NCI-H187 (cell line): ENCODE data around the gene MRGPRE.

Source experiments
- DNase-seq, 2 experiments: peaks; one replicate each; lab custom pipeline; 2025; lab: John Stamatoyannopoulos, UW

Gene MRGPRE

GRCh38 chr11:3196161-3197043 lies 35.8 kb downstream of the MRGPRE start:
- no peak for DNase-seq

GRCh38 chr11:3195251-3196160 lies 36.7 kb downstream of the MRGPRE start:
- DNase-seq, result no peak

GRCh38 chr11:3194016-3194816 lies 38.0 kb downstream of the MRGPRE start:
- no peak for DNase-seq

GRCh38 chr11:3193373-3194015 lies 38.7 kb downstream of the MRGPRE start:
- no peak for DNase-seq

- no peak for DNase-seq
These were observed 39.5 kb downstream of the MRGPRE start for GRCh38 chr11:3192511-3193372.

- DNase-seq, result no peak
These were observed 40.5 kb downstream of the MRGPRE start for GRCh38 chr11:3191586-3192324.

- no peak for DNase-seq
These were observed 41.6 kb downstream of the MRGPRE start for GRCh38 chr11:3190600-3190999.

- DNase-seq, result no peak
These were observed 42.2 kb downstream of the MRGPRE start for GRCh38 chr11:3189886-3190583.

GRCh38 chr11:3189196-3189843 lies 42.9 kb downstream of the MRGPRE start:
- no peak for DNase-seq

GRCh38 chr11:3188496-3189195 lies 43.6 kb downstream of the MRGPRE start:
- no peak for DNase-seq

- DNase-seq, result no peak
These were observed 45.9 kb downstream of the MRGPRE start for GRCh38 chr11:3186166-3186953.

- DNase-seq, result no peak
These were observed 47.4 kb downstream of the MRGPRE start for GRCh38 chr11:3184732-3185347.

GRCh38 chr11:3183523-3183922 lies 48.7 kb downstream of the MRGPRE start:
- DNase-seq, result no peak

- no peak for DNase-seq
These were observed 49.8 kb downstream of the MRGPRE start for GRCh38 chr11:3182462-3182852.

- DNase-seq, result no peak
These were observed 50.3 kb downstream of the MRGPRE start for GRCh38 chr11:3181725-3182461.

- DNase-seq, result no peak
These were observed 51.3 kb downstream of the MRGPRE start for GRCh38 chr11:3180869-3181268.
